Heart left ventricle (tissue), 16 donors: ENCODE results near the gene FBH1. TPM values are rescaled to one million over a fixed set of nuclear protein-coding genes. Genes with fewer than 3 reads are reported as not detected.

Source experiments
- ATAC-seq, 4 donors: fragments of 200-7000 bp; cut with Tn5 transposase; one replicate each; pipeline ENCODE4 v1.9.1; 2020 to 2022; ENCODE audit warnings: moderate library complexity in 4 of 4, mild to moderate bottlenecking in 3 of 4, moderate number of reproducible peaks in 1 of 4
- DNase-seq, 5 donors: peaks; one replicate each; pipeline ENCODE4 v3.0.0-alpha.2; 2020
- H3K27ac ChIP-seq, 12 donors: fragments of 200-600 bp; sonication (generic) in 4 of 12; one replicate each; pipeline versions ENCODE4 v1.5.0 to v1.8.0; 2016 to 2022; ENCODE audit warnings: mild to moderate bottlenecking in 2 of 12
- H3K27me3 ChIP-seq, 9 donors: fragments of 200-600 bp; sonication (generic) in 2 of 9; one replicate each; pipeline versions ENCODE4 v1.5.1 to v1.8.0; 2016 to 2022; ENCODE audit warnings: mild to moderate bottlenecking in 3 of 9
- H3K36me3 ChIP-seq, 9 donors: fragments of 200-600 bp; sonication (generic) in 2 of 9; one replicate each; pipeline versions ENCODE4 v1.5.0 to v1.8.0; 2018 to 2022; ENCODE audit warnings: mild to moderate bottlenecking in 2 of 9
- H3K4me1 ChIP-seq, 12 donors: fragments of 200-600 bp; sonication (generic) in 4 of 12; one replicate each; pipeline versions ENCODE4 v1.5.0 to v1.8.0; 2016 to 2022; ENCODE audit warnings: mild to moderate bottlenecking in 3 of 12
- H3K4me3 ChIP-seq, 12 donors: fragments of 200-600 bp; sonication (generic) in 4 of 12; one replicate each; pipeline versions ENCODE4 v1.5.0 to v1.8.0; 2017 to 2022; ENCODE audit warnings: mild to moderate bottlenecking in 9 of 12, moderate library complexity in 4 of 12
- H3K9me3 ChIP-seq, 12 donors: fragments of 200-600 bp; sonication (generic) in 4 of 12; one replicate each; pipeline versions ENCODE4 v1.5.0 to v1.8.0; 2016 to 2022; ENCODE audit warnings: mild to moderate bottlenecking in 1 of 12
- CTCF ChIP-seq, 12 donors: fragments of 200-600 bp; sonication (generic) in 4 of 12; IDR thresholded peaks; one replicate each; pipeline versions ENCODE4 v1.5.0 to v1.8.0; 2018 to 2022; ENCODE audit warnings: antibody characterized with exemption in 12 of 12, mild to moderate bottlenecking in 5 of 12
- POLR2A ChIP-seq, 2 donors: fragments of 450-650 bp; IDR thresholded peaks; one replicate each; pipeline ENCODE4 v1.6.1; 2017; ENCODE audit warnings: antibody characterized with exemption in 2 of 2, mild to moderate bottlenecking in 2 of 2, moderate library complexity in 2 of 2
- WGBS, 4 donors: extraction: QIAGEN DNeasy Blood & Tissue Kit in 2 of 4; methylation state at CpG; one replicate each; pipeline versions ENCODE4 v1.1.5 to v1.1.7; 2013 to 2018; 5-methylcytosine and 5-hydroxymethylcytosine counted together
- intact Hi-C, 10 donors: fragments of 100-400 bp; cut with DNase I; formaldehyde crosslinking; loops; one replicate each; pipeline versions ENCODE4 v1.11.1 to v1.14.2; 2022
- polyA plus RNA-seq, 2 donors: library from polyadenylated mRNA; stranded (reverse); fragments of 200-250 nt; gene quantifications; one replicate each; pipeline ENCODE4 v1.2.3, GENCODE V29; 2013
- total RNA-seq, 9 donors: library from RNA; depleted of rRNA in 2 of 9; stranded (reverse); fragments of >200 nt in 2 of 9; fragmentation: NEBNext Ultra II Directional in 3 of 9; extraction: Animal tissue kit (Norgen Biotek cat#: 25700) in 3 of 9; gene quantifications; one replicate each; pipeline versions ENCODE4 v1.1.0 to v1.2.4, GENCODE V29; 2016 to 2023
- donor health status: ischemic (EF 13 %, LVEDD 7.1; RV severe dilation, severe dysfunction).
- donor health status: healthy with polysubstance abuse.
- donor health status: DM: no; HTN: yes; CAD: no.
- donor health status: DM: no; HTN: no; CAD: no.
- donor health status: ischemic (EF 25% LVEDD 6.9; RV normal size, moderate dysfunction).
- donor health status: ischemic (EF 25% LVEDD 5.7; RV mildly dilated, moderate dysfunction).
- donor health status: healthy.
- donor health status: DM: yes; HTN: yes; CAD: no.
- donor health status: ischemic (EF 35%, LVEDD 5.7; RV mildly dilated, moderate dysfunction).
- donor health status: nonischemic (EF 11% LVEDD 7.7; RV severe dilation, severe dysfunction).
- donor health status: DM: yes; HTN: yes; CAD: no.
- donor health status: PGD.
- donor health status: ischemic (EF 29% LVEDD 5.4; RV normal size, mild dysfunction).
- donor health status: nonischemic (EF 23%, LVEDD 6.1; RV moderate dilation, normal function).

FBH1 gene
- total and polyA plus RNA-seq, 11 donors: 57.4 to 111 (median 83.5) TPM

GRCh38 chr10:5895365-5895764 lies 5.3 kb downstream of the FBH1 start:
- peak overlapping the region in 9 of 12 donors; percentile 14 to 87 (median 59) for H3K27ac ChIP-seq
- intact Hi-C loops: loop anchor here in 1 of 10 donors (10.0 kb wide), 1 partner anchor 189 kb away; the partner anchor contains the start of gene RBM17

DNA sequence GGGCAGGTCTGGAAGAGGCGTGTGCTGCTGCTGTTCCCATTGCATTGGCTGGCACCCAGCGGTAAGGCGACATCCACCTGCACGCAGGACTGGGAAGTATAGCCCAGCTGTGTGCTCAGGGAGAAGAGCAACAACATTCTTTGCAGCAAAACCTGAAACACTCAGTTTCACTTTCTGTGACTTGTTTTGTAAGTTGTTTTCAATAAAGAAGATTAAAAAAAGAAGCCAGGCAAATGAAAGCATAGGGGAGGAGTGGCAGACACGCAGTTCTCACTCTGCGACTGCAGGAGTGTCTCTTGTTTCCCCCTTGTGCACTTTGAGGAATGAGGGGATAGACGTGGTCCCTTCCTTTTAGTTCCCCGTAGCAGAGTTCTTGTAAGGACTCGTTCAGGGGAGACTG lies 5.8 kb downstream of the FBH1 start:
- TF ChIP-seq POLR2A (IDR thresholded peaks at IDR 0.05) (no peak), CTCF (IDR thresholded peaks at IDR 0.05) (no peak)
- peak overlapping the region in 6 of 12 donors; percentile 10 to 61 (median 32) for H3K27ac ChIP-seq
- peaks cover 0 to 50% (median 25%) of the 10 kb centered on the region in 9 donors for H3K36me3 ChIP-seq
- intact Hi-C loops: loop anchor here in 1 of 10 donors (10.0 kb wide), 1 partner anchor 189 kb away; the partner anchor contains the start of gene RBM17
- H3K4me3 ChIP-seq: no peak overlapping the region
- no peaks in the 10 kb centered on the region for H3K27me3 ChIP-seq
- ATAC-seq (no peak), DNase-seq (no peak)
- H3K9me3 ChIP-seq: peaks cover 0 to 9% (median 3%) of the 10 kb centered on the region in 12 donors
- H3K4me1 ChIP-seq: peaks cover 2 to 73% (median 51%) of the 10 kb centered on the region in 12 donors
- WGBS, 4 donors: 72 to 84% (median 77%) methylated on average over 9 of the region's 9 CpGs

More at GRCh38 chr10:5895365-5895764, 5.3 kb downstream of the FBH1 start:
- TF ChIP-seq POLR2A (IDR thresholded peaks at IDR 0.05): no peak
- TF ChIP-seq CTCF (IDR thresholded peaks at IDR 0.05): no peak
- Histone ChIP-seq H3K4me1 (peaks cover 2 to 74% (median 52%) of the 10 kb centered on the region in 12 donors), H3K36me3 (peaks cover 0 to 50% (median 25%) of the 10 kb centered on the region in 9 donors), H3K4me3 (no peak overlapping the region), H3K9me3 (peaks cover 0 to 9% (median 3%) of the 10 kb centered on the region in 12 donors), H3K27me3 (no peaks in the 10 kb centered on the region)
- ATAC-seq (no peak), DNase-seq (no peak)
- WGBS, 4 donors: 71 to 86% (median 80%) methylated on average over 3 of the region's 3 CpGs

DNA sequence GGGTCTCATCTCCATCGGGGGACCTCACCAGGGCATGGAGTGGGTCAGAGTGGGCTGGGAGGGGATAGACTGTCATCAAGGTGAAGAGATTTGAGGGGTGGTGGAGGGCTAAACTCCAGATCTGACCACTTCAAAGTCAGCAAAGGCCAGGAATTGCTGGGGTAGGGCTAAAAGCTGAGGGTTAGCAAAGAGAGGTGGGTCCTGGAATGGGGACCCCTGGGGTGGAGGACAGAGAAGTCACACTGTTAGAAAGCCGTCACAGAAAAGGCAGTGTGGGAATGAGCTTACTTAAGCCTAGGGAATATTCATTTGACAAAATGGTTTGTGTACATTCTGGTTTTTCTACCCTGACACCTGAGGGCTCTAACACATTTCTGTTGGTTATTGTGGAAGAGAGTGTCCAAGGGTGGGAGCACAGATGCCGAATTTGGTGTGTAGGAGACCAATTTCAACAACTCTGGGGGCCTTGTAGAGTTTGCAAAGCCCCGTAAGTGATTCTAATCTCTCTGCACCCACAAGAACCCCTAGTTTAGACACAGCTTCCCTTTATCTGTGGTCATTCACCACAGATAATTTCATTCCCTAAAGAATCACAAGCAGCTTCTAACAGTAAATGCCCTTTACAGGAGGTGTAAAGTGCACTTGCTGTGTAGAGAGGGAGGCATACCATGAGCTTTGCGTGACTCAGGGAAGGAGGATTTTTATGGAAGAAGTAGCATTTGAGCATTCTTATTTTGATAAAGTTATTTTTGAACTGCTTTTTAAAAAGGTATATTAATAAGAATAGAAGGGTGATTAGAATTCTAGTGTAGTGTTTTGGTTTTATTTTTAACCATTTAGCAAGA lies 6.4 kb downstream of the FBH1 start:
- H3K36me3 ChIP-seq: peaks cover 0 to 50% (median 25%) of the 10 kb centered on the region in 9 donors
- ATAC-seq (no peak), DNase-seq (no peak)
- no peaks in the 10 kb centered on the region for H3K27me3 ChIP-seq
- H3K9me3 ChIP-seq: peaks cover 0 to 9% (median 3%) of the 10 kb centered on the region in 12 donors
- TF ChIP-seq CTCF (IDR thresholded peaks at IDR 0.05) (no peak), POLR2A (IDR thresholded peaks at IDR 0.05) (no peak)
- intact Hi-C loops: loop anchor here in 1 of 10 donors (10.0 kb wide), 1 partner anchor 188 kb away; the partner anchor contains the start of gene RBM17
- H3K27ac ChIP-seq: peak overlapping the region in 8 of 12 donors; percentile 8 to 55 (median 20)
- H3K4me3 ChIP-seq: no peak overlapping the region
- H3K4me1 ChIP-seq: peaks cover 2 to 67% (median 48%) of the 10 kb centered on the region in 12 donors
- 50 to 67% (median 62%) methylated on average over 5 of the region's 5 CpGs for WGBS, 4 donors

- no peak overlapping the region for H3K4me3 ChIP-seq
- H3K27me3 ChIP-seq: no peaks in the 10 kb centered on the region
- peaks cover 2 to 61% (median 42%) of the 10 kb centered on the region in 12 donors for H3K4me1 ChIP-seq
- H3K27ac ChIP-seq: peak overlapping the region in 3 of 12 donors; percentile 9 to 55 (median 21)
- peaks cover 0 to 9% (median 3%) of the 10 kb centered on the region in 12 donors for H3K9me3 ChIP-seq
- intact Hi-C loops: loop anchor here in 1 of 10 donors (10.0 kb wide), 1 partner anchor 188 kb away; the partner anchor contains the start of gene RBM17
- DNase-seq (no peak), ATAC-seq (no peak)
- TF ChIP-seq CTCF (IDR thresholded peaks at IDR 0.05) (no peak), POLR2A (IDR thresholded peaks at IDR 0.05) (no peak)
- 61 to 77% (median 69%) methylated on average over 4 of the region's 4 CpGs for WGBS, 4 donors
- H3K36me3 ChIP-seq: peaks cover 0 to 50% (median 25%) of the 10 kb centered on the region in 9 donors
Measured at GRCh38 chr10:5897053-5897340, 7.0 kb downstream of the FBH1 start.
